K562 (cell line): Measurements from ENCODE around the gene CAPZB. TPM values are rescaled to one million over a fixed set of nuclear protein-coding genes. Genes with fewer than 3 reads are reported as not detected.

Experiments
- ATAC-seq: fragments of 200-7000 bp; cut with Tn5 transposase; 3 replicates; pipeline ENCODE4 v1.9.1; 2020; ENCODE audit warnings: moderate library complexity
- BruUV-seq: library from RNA; stranded (reverse); fragments of 400-500 nt; replicated peaks from 2 replicates; lab custom pipeline; 2021; lab: Mats Ljungman, UMichigan
- CTCF ChIA-PET: fragments of 300-600 bp; formaldehyde crosslinking; extraction: SDS; loops from one replicate; lab custom pipeline; 2021; ENCODE audit warnings: low intra/inter-chr PET ratio; lab: Yijun Ruan, JAX
- POLR2A ChIA-PET: fragments of 300-600, 350-650 bp; sonication (Branson Sonifier 250); formaldehyde crosslinking; extraction: SDS; loops from one replicate; lab custom pipeline; 2021; ENCODE audit warnings: antibody characterized with exemption, inconsistent platforms; lab: Yijun Ruan, JAX
- DNase-seq, 4 experiments: peaks; one replicate each; pipeline versions ENCODE4 v3.0.0 to v3.0.0-alpha.2; 2011 to 2018; ENCODE audit warnings: low spot score in 3 of 4, mixed read lengths in 3 of 4; ENCODE audit errors: extremely low read depth in 1 of 4
- FAIRE-seq: peaks from 2 replicates; lab custom pipeline; 2011; peaks lifted over from hg19 to GRCh38; lab: Jason Lieb, UNC
- H2AFZ ChIP-seq: 2 replicates; pipeline ENCODE4 v1.6.0; 2011; ENCODE audit warnings: low read depth, low read length, control low read depth, inconsistent platforms
- H3K27ac ChIP-seq: fragments of 200-600 bp; 3 replicates; pipeline ENCODE4 v1.8.0; 2011; ENCODE audit warnings: low read depth, mild to moderate bottlenecking, control low read depth, inconsistent platforms, low read length, moderate library complexity, mixed read lengths; ENCODE audit errors: extremely low read depth
- H3K27me3 ChIP-seq, 2 experiments: fragments of 300-600 bp in 1 of 2; 2 replicates in 1 of 2; 3 replicates in 1 of 2; pipeline versions ENCODE4 v1.6.0 to v1.8.0; 2011; ENCODE audit warnings: inconsistent platforms in 2 of 2, low read length in 2 of 2, mild to moderate bottlenecking in 1 of 2, mixed read lengths in 1 of 2, moderate library complexity in 1 of 2; ENCODE audit not compliant: control insufficient read depth in 2 of 2, insufficient read depth in 2 of 2
- H3K36me3 ChIP-seq: fragments of 300-600 bp; 3 replicates; pipeline ENCODE4 v1.8.0; 2011; ENCODE audit warnings: mild to moderate bottlenecking, low read length, inconsistent platforms; ENCODE audit not compliant: control insufficient read depth, insufficient read depth
- H3K4me1 ChIP-seq, 2 experiments: fragments of 200-600 bp in 1 of 2; replicated peaks in 1 of 2; 2 replicates in 1 of 2; 3 replicates in 1 of 2; pipeline versions ENCODE4 v1.5.1 to v1.8.0; 2011; ENCODE audit warnings: inconsistent platforms in 2 of 2, low read length in 2 of 2, mild to moderate bottlenecking in 1 of 2, mixed read lengths in 1 of 2, moderate library complexity in 1 of 2; ENCODE audit not compliant: control insufficient read depth in 2 of 2, insufficient read depth in 2 of 2
- H3K4me2 ChIP-seq: 2 replicates; pipeline ENCODE4 v1.6.1; 2011; ENCODE audit warnings: low read length, control low read depth, inconsistent platforms, mixed read lengths; ENCODE audit not compliant: insufficient read depth
- H3K4me3 ChIP-seq: fragments of 200-600 bp; sonication (generic), shearing (Covaris generic); 2 replicates; pipeline ENCODE4 v1.5.1; 2016; ENCODE audit warnings: control low read depth, inconsistent platforms
- H3K79me2 ChIP-seq: fragments of 200-600 bp; 3 replicates; pipeline ENCODE4 v1.8.0; 2011; ENCODE audit warnings: low read length, inconsistent platforms; ENCODE audit not compliant: control insufficient read depth, insufficient read depth
- H3K9ac ChIP-seq, 2 experiments: 2 replicates each; pipeline versions ENCODE4 v1.6.0 to v1.6.1; 2011; ENCODE audit warnings: low read depth in 2 of 2, low read length in 2 of 2, control low read depth in 1 of 2, inconsistent platforms in 1 of 2, mild to moderate bottlenecking in 1 of 2, mixed read lengths in 1 of 2; ENCODE audit not compliant: insufficient read depth in 1 of 2
- H3K9me1 ChIP-seq: one replicate; pipeline ENCODE4 v1.6.0; 2011; ENCODE audit warnings: inconsistent platforms, mild to moderate bottlenecking, low read length, moderate library complexity; ENCODE audit not compliant: control insufficient read depth, insufficient read depth
- H3K9me3 ChIP-seq: replicated peaks from 2 replicates; pipeline ENCODE4 v1.5.1; 2011; ENCODE audit warnings: low read depth, low read length, inconsistent platforms; ENCODE audit not compliant: control insufficient read depth, insufficient read depth
- H4K20me1 ChIP-seq: replicated peaks from 2 replicates; pipeline ENCODE4 v1.6.1; 2011; ENCODE audit warnings: low read length, inconsistent platforms, mixed read lengths; ENCODE audit not compliant: control insufficient read depth, insufficient read depth
- BCL6 ChIP-seq: fragments of 250-450 bp; sonication (Bioruptor Pico); IDR thresholded peaks from 2 replicates; pipeline ENCODE4 v1.4.0; 2020
- E2F4 ChIP-seq: sonication (generic); formaldehyde crosslinking; IDR thresholded peaks from 2 replicates; pipeline ENCODE4 v1.8.0; 2022; ENCODE audit warnings: mild to moderate bottlenecking, low read depth, missing genetic modification reagents
- HES1 ChIP-seq: fragments of 450-650 bp; IDR thresholded peaks from 2 replicates; pipeline ENCODE4 v1.6.1; 2016; ENCODE audit warnings: low read depth, mild to moderate bottlenecking, moderate library complexity
- HNRNPLL ChIP-seq: fragments of 200-400 bp; formaldehyde crosslinking; IDR thresholded peaks from 2 replicates; pipeline ENCODE4 v1.6.1; 2017; ENCODE audit warnings: low read length, low read depth, mild to moderate bottlenecking; ENCODE audit not compliant: poor library complexity, severe bottlenecking
- MTA1 ChIP-seq: fragments of 450-650 bp; IDR thresholded peaks from 2 replicates; pipeline ENCODE4 v1.6.1; 2017; ENCODE audit warnings: borderline replicate concordance
- PML ChIP-seq: IDR thresholded peaks from 2 replicates; pipeline ENCODE4 v1.6.1; 2012; ENCODE audit warnings: low read length, inconsistent platforms
- XRCC5 ChIP-seq: fragments of 200-400 bp; formaldehyde crosslinking; IDR thresholded peaks from 2 replicates; pipeline ENCODE4 v1.6.1; 2017; ENCODE audit warnings: low read depth, mild to moderate bottlenecking, low read length
- ZBTB33 ChIP-seq: sonication (generic); formaldehyde crosslinking; IDR thresholded peaks from 2 replicates; pipeline ENCODE4 v1.8.1; 2023; ENCODE audit warnings: mild to moderate bottlenecking, missing genetic modification reagents
- ZNF347 ChIP-seq: fragments of 450-650 bp; formaldehyde crosslinking; IDR thresholded peaks from 2 replicates; pipeline ENCODE4 v1.4.0; 2020; ENCODE audit warnings: low read depth, mild to moderate bottlenecking, moderate library complexity
- ZNF586 ChIP-seq: fragments of 450-650 bp; formaldehyde crosslinking; conservative IDR thresholded peaks from 2 replicates; pipeline ENCODE4 v1.4.0; 2020; ENCODE audit warnings: mild to moderate bottlenecking, moderate library complexity
- ZNF589 ChIP-seq: fragments of 200-800 bp; sonication (Bioruptor generic); IDR thresholded peaks from 2 replicates; pipeline ENCODE4 v1.6.1; 2016; ENCODE audit warnings: low read depth, missing genetic modification characterization, missing compliant biosample characterization
- ZNF75A ChIP-seq: fragments of 450-650 bp; formaldehyde crosslinking; IDR thresholded peaks from 2 replicates; pipeline ENCODE4 v1.4.0; 2020; ENCODE audit warnings: mild to moderate bottlenecking
- ZNF764 ChIP-seq: fragments of 250-450 bp; sonication (Bioruptor Pico); IDR thresholded peaks from 2 replicates; pipeline ENCODE4 v1.4.0; 2020; ENCODE audit warnings: low read depth, mild to moderate bottlenecking, moderate library complexity
- WGBS: fragments of 100-300 bp; shearing (Covaris generic); methylation state at CpG from one replicate; pipeline ENCODE4 v1.1.6; 2016; ENCODE audit warnings: low coverage, mixed read lengths; ENCODE audit not compliant: insufficient coverage; ENCODE audit errors: missing lambda C conversion rate; 5-methylcytosine and 5-hydroxymethylcytosine counted together
- in situ Hi-C: fragments of 300-500 bp; cut with MboI; formaldehyde crosslinking; loops from 4 replicates; pipeline ENCODE4 v1.15.0; 2018; ENCODE audit warnings: inconsistent platforms, mixed read lengths
- intact Hi-C: fragments of 100-400 bp; cut with micrococcal nuclease; formaldehyde crosslinking; loops from 2 replicates; pipeline ENCODE4 v1.14.2; 2022
- polyA plus RNA-seq, 8 experiments: library from polyadenylated mRNA; depleted of rRNA in 4 of 8; stranded (reverse) in 5 of 8; unstranded in 3 of 8; fragments of >200 nt; fragmentation: Nextera tagmentation in 2 of 8; fragmentation: Illumina TruSeq in 1 of 8; extraction: Ambion mirVana in 2 of 8; extraction: Trizol in 1 of 8; gene quantifications; 2 replicates each; pipeline versions ENCODE4 v1.2.1 to v1.2.3, GENCODE V29; 2011 to 2014; ENCODE audit warnings: inconsistent platforms in 1 of 8, missing spikeins in 1 of 8
- total RNA-seq, 7 experiments: library from RNA; depleted of rRNA in 6 of 7; stranded (reverse); fragments of >200 nt in 6 of 7; fragmentation: Illumina TruSeq in 2 of 7; extraction: Trizol in 2 of 7; gene quantifications; 2 replicates each; pipeline versions ENCODE4 v1.2.1 to v1.2.3, GENCODE V29; 2011 to 2021; ENCODE audit warnings: low replicate concordance in 1 of 7

CAPZB gene
- total and polyA plus RNA-seq, 9 of the 15 experiments (the other 6 are each of a cell fraction or from before 2014, with no cell fraction given): 57.6 to 297 (median 125) TPM

DNA sequence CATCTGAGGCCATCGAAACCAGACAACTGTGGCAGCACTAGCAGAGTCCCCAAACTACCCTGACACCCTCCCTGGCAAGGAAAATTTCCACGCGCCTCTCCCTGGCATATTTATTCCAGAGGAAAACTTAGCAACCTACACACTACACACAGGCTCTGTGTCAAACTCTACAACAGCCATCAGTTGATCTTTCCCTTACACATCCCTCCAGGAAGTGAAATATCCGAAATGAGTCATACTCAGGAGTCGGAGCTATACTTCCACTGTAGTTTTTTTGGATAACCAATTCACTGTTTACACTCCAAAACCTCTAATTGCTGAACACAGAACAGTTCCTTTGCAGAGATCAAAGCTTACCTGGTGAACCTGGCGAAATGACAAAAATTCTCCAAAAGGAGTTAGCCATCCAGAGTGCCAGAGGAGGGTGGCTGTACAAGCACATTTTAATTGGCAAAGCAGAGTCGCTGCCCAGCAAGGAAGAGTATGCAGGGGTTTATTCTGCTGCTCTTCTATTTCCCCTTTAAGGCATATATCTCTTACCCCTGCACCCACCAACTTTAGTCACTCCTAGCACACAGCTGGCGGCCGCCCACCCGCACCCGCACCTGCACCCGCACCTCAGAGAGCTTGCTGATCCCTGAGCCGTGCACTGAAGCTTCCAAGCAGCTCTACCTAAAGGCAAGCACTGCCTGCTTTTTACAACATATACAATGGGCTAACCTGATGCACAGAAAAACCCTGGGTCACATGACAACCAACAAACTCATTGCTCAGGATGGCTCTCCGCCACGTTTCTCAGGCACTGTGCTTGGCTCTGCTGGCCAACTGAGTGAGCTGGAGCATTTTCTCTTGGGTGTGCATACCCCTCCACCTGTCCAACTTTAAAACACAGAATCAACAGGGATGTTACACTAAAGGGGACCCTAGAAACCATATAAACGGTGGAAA lies 54.9 kb downstream of the CAPZB start (continued):
- TF ChIP-seq ZBTB33 (CRISPR knock-in tag): no peak

- H3K9me3 ChIP-seq: no peaks in the 10 kb centered on the region
- no peak overlapping the region for H3K4me3 ChIP-seq
- POLR2A ChIA-PET: interaction anchor here (0.7 to 1.2 kb wide), 3 partner anchors 8 to 30 kb away, joined by 3 read pairs; no protein-coding TSS in a partner anchor
- H3K27ac ChIP-seq: no peak overlapping the region
- no peak overlapping the region for H2AFZ ChIP-seq
- peaks cover 40% of the 10 kb centered on the region for H4K20me1 ChIP-seq
- no TSS peak for BruUV-seq
- DNase-seq: no peak
- H3K27me3 ChIP-seq: no peaks in the 10 kb centered on the region
- WGBS: 86% methylated on average over 4 of the region's 4 CpGs
- H3K79me2 ChIP-seq: peaks cover 84% of the 10 kb centered on the region
- H3K9me1 ChIP-seq: peaks cover 6% of the 10 kb centered on the region
- ATAC-seq: no peak
- in situ Hi-C loops (no loop called here), intact Hi-C loops (no loop called here)
- FAIRE-seq: no peak
- CTCF ChIA-PET: no interaction called here
- H3K4me2 ChIP-seq: no peak overlapping the region
- peaks cover 10% of the 10 kb centered on the region; the same call in 1 of the 3 replicates for H3K36me3 ChIP-seq
- H3K4me1 ChIP-seq: peaks cover 3 to 4% of the 10 kb centered on the region in 2 experiments; a peak in 3 of 5 replicates
- no peak overlapping the region for H3K9ac ChIP-seq
- TF ChIP-seq PML: no peak
- no peak for TF ChIP-seq ZNF586
- no peak for TF ChIP-seq ZNF75A (CRISPR knock-in tag)
- no peak for TF ChIP-seq XRCC5
- no peak for TF ChIP-seq HES1
- TF ChIP-seq ZNF347: no peak
- no peak for TF ChIP-seq ZNF589 (CRISPR knock-in tag)
- no peak for TF ChIP-seq MTA1
- TF ChIP-seq ZNF764 (CRISPR knock-in tag): no peak
- no peak for TF ChIP-seq E2F4 (CRISPR knock-in tag)
- no peak for TF ChIP-seq HNRNPLL
- no peak for TF ChIP-seq BCL6 (CRISPR knock-in tag)
Measured at GRCh38 chr1:19429611-19430010, 55.7 kb downstream of the CAPZB start.
